K562 (cell line): ENCODE data around the gene CLEC4M. TPM values are rescaled to one million over a fixed set of nuclear protein-coding genes. Genes with fewer than 3 reads are reported as not detected.

Experiments
- ATAC-seq: fragments of 200-7000 bp; cut with Tn5 transposase; 3 replicates; pipeline ENCODE4 v1.9.1; 2020; ENCODE audit warnings: moderate library complexity
- BruUV-seq: library from RNA; stranded (reverse); fragments of 400-500 nt; replicated peaks from 2 replicates; lab custom pipeline; 2021; lab: Mats Ljungman, UMichigan
- CTCF ChIA-PET: fragments of 300-600 bp; formaldehyde crosslinking; extraction: SDS; loops from one replicate; lab custom pipeline; 2021; ENCODE audit warnings: low intra/inter-chr PET ratio; lab: Yijun Ruan, JAX
- POLR2A ChIA-PET: fragments of 300-600, 350-650 bp; sonication (Branson Sonifier 250); formaldehyde crosslinking; extraction: SDS; loops from one replicate; lab custom pipeline; 2021; ENCODE audit warnings: antibody characterized with exemption, inconsistent platforms; lab: Yijun Ruan, JAX
- DNase-seq, 4 experiments: peaks; one replicate each; pipeline versions ENCODE4 v3.0.0 to v3.0.0-alpha.2; 2011 to 2018; ENCODE audit warnings: low spot score in 3 of 4, mixed read lengths in 3 of 4; ENCODE audit errors: extremely low read depth in 1 of 4
- FAIRE-seq: peaks from 2 replicates; lab custom pipeline; 2011; peaks lifted over from hg19 to GRCh38; lab: Jason Lieb, UNC
- H2AFZ ChIP-seq: 2 replicates; pipeline ENCODE4 v1.6.0; 2011; ENCODE audit warnings: low read depth, low read length, control low read depth, inconsistent platforms
- H3K27ac ChIP-seq: fragments of 200-600 bp; 3 replicates; pipeline ENCODE4 v1.8.0; 2011; ENCODE audit warnings: low read depth, mild to moderate bottlenecking, control low read depth, inconsistent platforms, low read length, moderate library complexity, mixed read lengths; ENCODE audit errors: extremely low read depth
- H3K27me3 ChIP-seq, 2 experiments: fragments of 300-600 bp in 1 of 2; 2 replicates in 1 of 2; 3 replicates in 1 of 2; pipeline versions ENCODE4 v1.6.0 to v1.8.0; 2011; ENCODE audit warnings: inconsistent platforms in 2 of 2, low read length in 2 of 2, mild to moderate bottlenecking in 1 of 2, mixed read lengths in 1 of 2, moderate library complexity in 1 of 2; ENCODE audit not compliant: control insufficient read depth in 2 of 2, insufficient read depth in 2 of 2
- H3K36me3 ChIP-seq: fragments of 300-600 bp; 3 replicates; pipeline ENCODE4 v1.8.0; 2011; ENCODE audit warnings: mild to moderate bottlenecking, low read length, inconsistent platforms; ENCODE audit not compliant: control insufficient read depth, insufficient read depth
- H3K4me1 ChIP-seq, 2 experiments: fragments of 200-600 bp in 1 of 2; replicated peaks in 1 of 2; 2 replicates in 1 of 2; 3 replicates in 1 of 2; pipeline versions ENCODE4 v1.5.1 to v1.8.0; 2011; ENCODE audit warnings: inconsistent platforms in 2 of 2, low read length in 2 of 2, mild to moderate bottlenecking in 1 of 2, mixed read lengths in 1 of 2, moderate library complexity in 1 of 2; ENCODE audit not compliant: control insufficient read depth in 2 of 2, insufficient read depth in 2 of 2
- H3K4me2 ChIP-seq: 2 replicates; pipeline ENCODE4 v1.6.1; 2011; ENCODE audit warnings: low read length, control low read depth, inconsistent platforms, mixed read lengths; ENCODE audit not compliant: insufficient read depth
- H3K4me3 ChIP-seq: fragments of 200-600 bp; sonication (generic), shearing (Covaris generic); 2 replicates; pipeline ENCODE4 v1.5.1; 2016; ENCODE audit warnings: control low read depth, inconsistent platforms
- H3K79me2 ChIP-seq: fragments of 200-600 bp; 3 replicates; pipeline ENCODE4 v1.8.0; 2011; ENCODE audit warnings: low read length, inconsistent platforms; ENCODE audit not compliant: control insufficient read depth, insufficient read depth
- H3K9ac ChIP-seq, 2 experiments: 2 replicates each; pipeline versions ENCODE4 v1.6.0 to v1.6.1; 2011; ENCODE audit warnings: low read depth in 2 of 2, low read length in 2 of 2, control low read depth in 1 of 2, inconsistent platforms in 1 of 2, mild to moderate bottlenecking in 1 of 2, mixed read lengths in 1 of 2; ENCODE audit not compliant: insufficient read depth in 1 of 2
- H3K9me1 ChIP-seq: one replicate; pipeline ENCODE4 v1.6.0; 2011; ENCODE audit warnings: inconsistent platforms, mild to moderate bottlenecking, low read length, moderate library complexity; ENCODE audit not compliant: control insufficient read depth, insufficient read depth
- H3K9me3 ChIP-seq: replicated peaks from 2 replicates; pipeline ENCODE4 v1.5.1; 2011; ENCODE audit warnings: low read depth, low read length, inconsistent platforms; ENCODE audit not compliant: control insufficient read depth, insufficient read depth
- H4K20me1 ChIP-seq: replicated peaks from 2 replicates; pipeline ENCODE4 v1.6.1; 2011; ENCODE audit warnings: low read length, inconsistent platforms, mixed read lengths; ENCODE audit not compliant: control insufficient read depth, insufficient read depth
- ARID1B ChIP-seq: fragments of 450-650 bp; IDR thresholded peaks from 2 replicates; pipeline ENCODE4 v1.6.1; 2016; ENCODE audit warnings: antibody characterized with exemption, mild to moderate bottlenecking, inconsistent platforms
- CBFA2T2 ChIP-seq: fragments of 450-650 bp; conservative IDR thresholded peaks from 2 replicates; pipeline ENCODE4 v1.6.1; 2017; ENCODE audit warnings: mild to moderate bottlenecking
- CBFA2T3 ChIP-seq: fragments of 450-650 bp; IDR thresholded peaks from 2 replicates; pipeline ENCODE4 v1.6.1; 2017
- HMG20B ChIP-seq: fragments of 250-450 bp; sonication (Bioruptor Pico); IDR thresholded peaks from 2 replicates; pipeline ENCODE4 v1.5.0; 2021; ENCODE audit warnings: mild to moderate bottlenecking
- MLLT1 ChIP-seq, 2 experiments: fragments of 450-650 bp; IDR thresholded peaks; 2 replicates each; pipeline ENCODE4 v1.6.1; 2016
- NBN ChIP-seq: fragments of 450-650 bp; IDR thresholded peaks from 2 replicates; pipeline ENCODE4 v1.6.1; 2016; ENCODE audit warnings: low read depth, mild to moderate bottlenecking
- NFIC ChIP-seq: fragments of 450-650 bp; IDR thresholded peaks from 2 replicates; pipeline ENCODE4 v1.6.1; 2017; ENCODE audit warnings: mild to moderate bottlenecking, inconsistent platforms
- PCBP1 ChIP-seq: fragments of 200-400 bp; formaldehyde crosslinking; IDR thresholded peaks from 2 replicates; pipeline ENCODE4 v1.6.1; 2018; ENCODE audit warnings: mild to moderate bottlenecking, low read depth, low read length; ENCODE audit not compliant: poor library complexity, severe bottlenecking
- TAL1 ChIP-seq: fragments of 450-650 bp; IDR thresholded peaks from 2 replicates; pipeline ENCODE4 v1.6.1; 2016; ENCODE audit warnings: mild to moderate bottlenecking
- TCF3 ChIP-seq: sonication (generic); formaldehyde crosslinking; IDR thresholded peaks from 2 replicates; pipeline ENCODE4 v1.4.0; 2020; ENCODE audit warnings: mild to moderate bottlenecking, missing genetic modification reagents
- TEAD4 ChIP-seq, 2 experiments: sonication (generic) in 1 of 2; formaldehyde crosslinking in 1 of 2; IDR thresholded peaks; 2 replicates each; pipeline versions ENCODE4 v1.6.1 to v1.8.0; 2012 to 2022; ENCODE audit warnings: borderline replicate concordance in 1 of 2, inconsistent platforms in 1 of 2, low read length in 1 of 2, mild to moderate bottlenecking in 1 of 2, missing genetic modification reagents in 1 of 2
- TRIM24 ChIP-seq, 2 experiments: fragments of 450-650 bp; IDR thresholded peaks; 2 replicates each; pipeline ENCODE4 v1.6.1; 2016
- ZFP30 ChIP-seq: fragments of 250-450 bp; sonication (Bioruptor Pico); IDR thresholded peaks from 2 replicates; pipeline ENCODE4 v1.8.0; 2022; ENCODE audit warnings: moderate library complexity, mild to moderate bottlenecking, inconsistent platforms, borderline replicate concordance
- ZNF589 ChIP-seq: fragments of 200-800 bp; sonication (Bioruptor generic); IDR thresholded peaks from 2 replicates; pipeline ENCODE4 v1.6.1; 2016; ENCODE audit warnings: low read depth, missing genetic modification characterization, missing compliant biosample characterization
- WGBS: fragments of 100-300 bp; shearing (Covaris generic); methylation state at CpG from one replicate; pipeline ENCODE4 v1.1.6; 2016; ENCODE audit warnings: low coverage, mixed read lengths; ENCODE audit not compliant: insufficient coverage; ENCODE audit errors: missing lambda C conversion rate; 5-methylcytosine and 5-hydroxymethylcytosine counted together
- in situ Hi-C: fragments of 300-500 bp; cut with MboI; formaldehyde crosslinking; loops from 4 replicates; pipeline ENCODE4 v1.15.0; 2018; ENCODE audit warnings: inconsistent platforms, mixed read lengths
- intact Hi-C: fragments of 100-400 bp; cut with micrococcal nuclease; formaldehyde crosslinking; loops from 2 replicates; pipeline ENCODE4 v1.14.2; 2022
- polyA plus RNA-seq, 8 experiments: library from polyadenylated mRNA; depleted of rRNA in 4 of 8; stranded (reverse) in 5 of 8; unstranded in 3 of 8; fragments of >200 nt; fragmentation: Nextera tagmentation in 2 of 8; fragmentation: Illumina TruSeq in 1 of 8; extraction: Ambion mirVana in 2 of 8; extraction: Trizol in 1 of 8; gene quantifications; 2 replicates each; pipeline versions ENCODE4 v1.2.1 to v1.2.3, GENCODE V29; 2011 to 2014; ENCODE audit warnings: inconsistent platforms in 1 of 8, missing spikeins in 1 of 8
- total RNA-seq, 7 experiments: library from RNA; depleted of rRNA in 6 of 7; stranded (reverse); fragments of >200 nt in 6 of 7; fragmentation: Illumina TruSeq in 2 of 7; extraction: Trizol in 2 of 7; gene quantifications; 2 replicates each; pipeline versions ENCODE4 v1.2.1 to v1.2.3, GENCODE V29; 2011 to 2021; ENCODE audit warnings: low replicate concordance in 1 of 7

Gene CLEC4M
- total and polyA plus RNA-seq, 9 of the 15 experiments (the other 6 are each of a cell fraction or from before 2014, with no cell fraction given): 0.08 to 0.18 TPM; not detected in 7

DNA sequence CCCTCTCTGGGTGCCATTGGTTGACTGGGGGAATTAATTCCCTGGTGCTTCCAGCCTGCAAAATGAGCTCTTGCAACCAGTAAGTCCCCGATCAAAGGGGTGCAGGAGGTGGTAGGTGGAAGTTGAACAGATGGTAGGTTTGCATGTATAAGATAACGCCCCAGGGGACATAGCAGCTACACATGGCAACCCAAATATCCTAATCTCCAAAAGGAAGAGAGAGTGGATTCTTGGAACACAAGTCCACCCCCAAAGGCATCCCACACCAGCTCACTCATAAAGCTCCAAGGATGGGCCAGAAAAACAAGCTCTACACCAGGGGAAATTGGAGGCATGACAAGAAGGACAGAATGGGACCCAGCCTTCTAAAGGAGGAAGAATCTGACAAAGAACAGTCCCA lies 20.5 kb upstream of the CLEC4M start:
- WGBS: 5% methylated on average over 2 of the region's 2 CpGs
- in situ Hi-C loops: no loop called here
- CTCF ChIA-PET: no interaction called here

More for the DNA sequence above, 20.5 kb upstream of the CLEC4M start:
- Histone ChIP-seq H3K9me3 (0 out of 2 replicates have a peak, but pooled peaks cover 3% of the 10 kb centered on the region), H3K27ac (no peak overlapping the region), H3K4me3 (no peak overlapping the region), H4K20me1 (no peaks in the 10 kb centered on the region), H3K4me2 (peak overlapping the region; percentile 8; the same call in 1 of the 2 replicates), H3K9me1 (no peaks in the 10 kb centered on the region), H3K4me1 (peaks cover 0 to 2% of the 10 kb centered on the region in 2 experiments; a peak in 3 of 5 replicates), H3K36me3 (no peaks in the 10 kb centered on the region), H3K9ac (no peak overlapping the region), H3K27me3 (peaks cover 0 to 5% of the 10 kb centered on the region in 2 experiments; a peak in 3 of 5 replicates), H2AFZ (no peak overlapping the region), H3K79me2 (no peaks in the 10 kb centered on the region)
- POLR2A ChIA-PET: interaction anchor here (0.6 kb wide), 1 partner anchor 58 kb away, joined by 4 read pairs; no protein-coding TSS in a partner anchor
- no peak for TF ChIP-seq ZFP30 (CRISPR knock-in tag)
- TF ChIP-seq TCF3 (CRISPR knock-in tag): peak; percentile 61
- no peak for TF ChIP-seq NBN
- TF ChIP-seq CBFA2T3: peak; percentile 77
- TF ChIP-seq ZNF589: no peak
- no peak for TF ChIP-seq MLLT1 (IDR thresholded peaks at IDR 0.05)
- 0 out of 2 replicates have a peak, but pooled peaks have one; percentile 13 for TF ChIP-seq NFIC
- TF ChIP-seq PCBP1: no peak
- TF ChIP-seq TEAD4 (IDR thresholded peaks at IDR 0.05; ENCODE audit: low read length): peak; percentile 71
- no peak for TF ChIP-seq TEAD4 (CRISPR knock-in tag; IDR thresholded peaks at IDR 0.05; ENCODE audit: borderline replicate concordance)
- TF ChIP-seq TAL1: peak; percentile 48
- no peak for TF ChIP-seq HMG20B (CRISPR knock-in tag)
- peak; percentile 68 for TF ChIP-seq CBFA2T2
- TF ChIP-seq ARID1B: peak; percentile 57; the same call in 1 of the 2 replicates
- peak in 1 of 2 experiments; percentile 23; a peak in 1 of 4 replicates for TF ChIP-seq TRIM24 (IDR thresholded peaks at IDR 0.05)
- no TSS peak for BruUV-seq
- intact Hi-C loops: no loop called here
- DNase-seq (peak; percentile 36 to 57 (median 52)), ATAC-seq (peak; percentile 36; the same call in 2 of the 3 replicates), FAIRE-seq (peak; percentile 44)
